Rectal smooth muscle tissue (tissue), 1 donor: ENCODE measurements around the gene EPB41L2.

Experiments used
- H3K27ac ChIP-seq: one replicate; pipeline ENCODE4 v1.7.0; 2013; ENCODE audit warnings: low read depth, low read length, inconsistent platforms
- H3K27me3 ChIP-seq: one replicate; pipeline ENCODE4 v1.7.0; 2013; ENCODE audit warnings: low read length; ENCODE audit not compliant: control insufficient read depth, insufficient read depth
- H3K36me3 ChIP-seq: one replicate; pipeline ENCODE4 v1.7.0; 2013; ENCODE audit warnings: low read length; ENCODE audit not compliant: control insufficient read depth, insufficient read depth
- H3K4me1 ChIP-seq: one replicate; pipeline ENCODE4 v1.7.0; 2013; ENCODE audit warnings: low read length; ENCODE audit not compliant: control insufficient read depth, insufficient read depth
- H3K4me3 ChIP-seq: one replicate; pipeline ENCODE4 v1.7.0; 2013; ENCODE audit warnings: low read length
- H3K9ac ChIP-seq: one replicate; pipeline ENCODE4 v1.7.0; 2013; ENCODE audit warnings: low read length

The EPB41L2 gene

DNA sequence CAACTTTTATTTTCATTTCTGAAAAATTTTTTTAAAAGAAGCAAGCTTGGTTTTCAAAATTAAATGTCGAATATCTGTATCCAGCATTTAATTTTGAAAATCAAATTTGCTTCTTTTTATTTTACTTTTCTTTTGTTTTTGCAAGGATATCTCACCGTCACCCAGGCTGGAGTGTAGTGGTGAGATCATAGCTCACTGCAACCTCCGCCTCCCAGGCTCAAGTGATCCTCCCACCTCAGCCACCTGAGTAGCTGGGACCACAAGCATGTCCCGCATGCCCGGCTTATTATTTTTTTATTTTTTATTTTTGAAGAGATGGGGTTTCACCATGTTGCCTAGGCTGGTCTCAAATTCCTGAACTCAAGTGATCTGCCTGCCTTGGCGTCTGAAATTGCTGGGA lies 17.0 kb upstream of the EPB41L2 start:
- H3K36me3 ChIP-seq = no peaks in the 10 kb centered on the region
- H3K27ac ChIP-seq = no peak overlapping the region
- H3K4me1 ChIP-seq = no peaks in the 10 kb centered on the region
- H3K9ac ChIP-seq = no peak overlapping the region
- H3K4me3 ChIP-seq = no peak overlapping the region
- H3K27me3 ChIP-seq = no peaks in the 10 kb centered on the region

GRCh38 chr6:131073577-131073976 lies 10.5 kb upstream of the EPB41L2 start:
- Histone ChIP-seq H3K4me3 (no peak overlapping the region), H3K27me3 (no peaks in the 10 kb centered on the region), H3K36me3 (no peaks in the 10 kb centered on the region), H3K27ac (no peak overlapping the region), H3K4me1 (no peaks in the 10 kb centered on the region), H3K9ac (no peak overlapping the region)

- H3K27me3 ChIP-seq = no peaks in the 10 kb centered on the region
- no peak overlapping the region for H3K9ac ChIP-seq
- no peak overlapping the region for H3K27ac ChIP-seq
- no peaks in the 10 kb centered on the region for H3K36me3 ChIP-seq
- no peak overlapping the region for H3K4me3 ChIP-seq
- H3K4me1 ChIP-seq = no peaks in the 10 kb centered on the region
Measured at GRCh38 chr6:131070061-131070460, 7.0 kb upstream of the EPB41L2 start.

DNA sequence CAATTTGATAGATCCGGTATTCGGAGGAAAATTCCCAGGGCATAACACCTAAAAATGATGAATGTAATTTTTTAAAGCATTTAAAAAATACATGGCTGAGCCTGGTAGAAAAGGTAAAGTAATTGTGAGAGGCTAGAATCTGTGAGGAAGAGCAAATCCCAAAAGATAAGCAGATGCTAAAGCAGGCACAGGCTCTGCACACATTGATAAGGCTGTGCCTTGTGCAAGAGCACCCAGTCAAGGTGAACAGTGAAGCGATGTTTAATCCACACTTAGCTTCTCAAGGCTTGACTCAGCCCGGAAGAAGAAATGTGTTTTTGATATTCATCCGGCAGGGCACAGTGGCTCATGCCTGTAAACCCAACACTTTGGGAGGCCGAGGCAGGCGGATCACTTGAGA lies 5.1 kb upstream of the EPB41L2 start:
- Histone ChIP-seq H3K4me3 (no peak overlapping the region), H3K9ac (no peak overlapping the region), H3K27me3 (no peaks in the 10 kb centered on the region), H3K27ac (no peak overlapping the region), H3K36me3 (no peaks in the 10 kb centered on the region), H3K4me1 (peaks cover 3% of the 10 kb centered on the region)

- no peak overlapping the region for H3K9ac ChIP-seq
- peaks cover 3% of the 10 kb centered on the region for H3K4me1 ChIP-seq
- H3K36me3 ChIP-seq = no peaks in the 10 kb centered on the region
- H3K4me3 ChIP-seq = no peak overlapping the region
- H3K27ac ChIP-seq = no peak overlapping the region
- no peaks in the 10 kb centered on the region for H3K27me3 ChIP-seq
Measured at GRCh38 chr6:131067521-131067920, 4.5 kb upstream of the EPB41L2 start.

DNA sequence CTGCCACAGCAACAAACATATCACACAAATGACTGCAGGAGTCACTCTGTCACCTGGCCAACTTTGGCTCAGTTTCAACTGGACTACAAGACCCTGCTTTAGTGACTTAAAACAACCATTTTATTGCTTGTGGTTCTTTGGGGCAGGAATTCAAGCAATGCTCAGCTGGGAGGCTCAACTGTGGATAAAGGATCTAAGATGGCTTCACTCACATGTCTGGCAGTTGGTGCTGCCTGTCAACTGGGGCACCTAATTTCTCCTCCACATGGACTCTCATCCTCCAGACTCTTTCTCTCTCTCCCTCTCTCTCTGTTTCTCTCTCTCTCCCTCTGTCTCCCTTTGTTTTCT lies 2.8 kb upstream of the EPB41L2 start:
- no peaks in the 10 kb centered on the region for H3K36me3 ChIP-seq
- H3K27me3 ChIP-seq = no peaks in the 10 kb centered on the region
- H3K4me1 ChIP-seq = peaks cover 3% of the 10 kb centered on the region
- H3K4me3 ChIP-seq = no peak overlapping the region
- no peak overlapping the region for H3K9ac ChIP-seq
- H3K27ac ChIP-seq = no peak overlapping the region

DNA sequence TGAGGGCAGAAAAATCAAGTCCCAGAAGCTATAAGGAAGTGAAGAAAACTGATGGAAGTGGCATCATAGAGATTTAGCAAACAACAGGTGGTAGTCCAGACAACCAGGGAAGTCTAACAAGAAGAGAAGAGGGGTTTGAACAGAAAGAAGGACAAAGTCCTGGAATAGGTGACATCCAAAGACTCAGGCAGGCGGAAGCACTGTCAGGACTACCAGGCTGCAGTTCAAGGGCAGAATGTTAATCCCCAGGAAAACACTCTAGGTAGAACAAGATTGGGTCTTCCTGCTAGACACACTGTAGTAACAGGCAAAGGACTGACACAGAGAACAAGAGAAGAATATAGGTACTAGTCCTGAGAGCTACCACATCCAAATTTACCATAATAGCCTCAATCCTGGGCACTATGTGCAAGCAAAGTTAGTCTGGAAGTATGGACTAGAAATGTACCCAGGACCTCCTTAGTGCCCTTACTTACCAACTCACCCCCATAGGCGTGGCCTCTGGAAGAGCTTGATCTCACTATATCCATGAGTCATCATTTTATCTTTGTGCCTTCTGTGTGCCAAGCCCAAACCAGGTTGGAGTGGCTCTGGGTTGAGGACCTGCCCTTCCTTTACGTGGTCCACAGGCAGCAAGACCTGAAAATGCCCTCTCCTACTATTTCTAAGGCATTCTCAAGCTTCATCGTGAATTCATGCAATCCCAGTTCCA lies 2.2 kb upstream of the EPB41L2 start:
- Histone ChIP-seq H3K4me3 (no peak overlapping the region), H3K27ac (no peak overlapping the region), H3K4me1 (peaks cover 3% of the 10 kb centered on the region), H3K27me3 (no peaks in the 10 kb centered on the region), H3K36me3 (no peaks in the 10 kb centered on the region), H3K9ac (no peak overlapping the region)

- Histone ChIP-seq H3K9ac (peak overlapping the region; percentile 1), H3K27me3 (no peaks in the 10 kb centered on the region), H3K36me3 (no peaks in the 10 kb centered on the region), H3K4me1 (peaks cover 3% of the 10 kb centered on the region), H3K4me3 (peak overlapping the region; percentile 81), H3K27ac (peak overlapping the region; percentile 89)
Measured at GRCh38 chr6:131063764-131064272, 773 bp upstream of the EPB41L2 start.

- no peaks in the 10 kb centered on the region for H3K36me3 ChIP-seq
- H3K9ac ChIP-seq = peak overlapping the region; percentile 25
- H3K4me3 ChIP-seq = peak overlapping the region; percentile 81
- peak overlapping the region; percentile 89 for H3K27ac ChIP-seq
- no peaks in the 10 kb centered on the region for H3K27me3 ChIP-seq
- H3K4me1 ChIP-seq = peaks cover 3% of the 10 kb centered on the region
Measured at GRCh38 chr6:131062241-131063027, 611 bp downstream of the EPB41L2 start.

DNA sequence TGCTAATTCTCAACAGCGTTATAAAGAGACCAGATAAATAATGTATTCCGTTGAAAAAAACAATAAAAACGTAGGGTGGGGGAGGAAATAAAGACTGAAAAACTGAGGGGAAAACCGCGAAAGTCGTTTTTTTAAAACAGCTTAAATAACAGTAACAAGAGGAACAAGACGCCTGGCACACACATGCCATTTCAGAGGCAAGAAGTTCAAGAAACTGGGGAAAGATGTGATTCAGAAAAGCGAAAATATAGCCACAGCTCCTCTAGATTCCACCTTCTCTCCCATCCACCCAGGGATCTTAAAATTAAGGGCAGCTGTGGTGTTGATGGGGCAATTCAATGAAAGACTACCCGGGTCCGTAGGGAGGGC lies 1.3 kb downstream of the EPB41L2 start:
- Histone ChIP-seq H3K36me3 (no peaks in the 10 kb centered on the region), H3K27ac (no peak overlapping the region), H3K9ac (no peak overlapping the region)

DNA sequence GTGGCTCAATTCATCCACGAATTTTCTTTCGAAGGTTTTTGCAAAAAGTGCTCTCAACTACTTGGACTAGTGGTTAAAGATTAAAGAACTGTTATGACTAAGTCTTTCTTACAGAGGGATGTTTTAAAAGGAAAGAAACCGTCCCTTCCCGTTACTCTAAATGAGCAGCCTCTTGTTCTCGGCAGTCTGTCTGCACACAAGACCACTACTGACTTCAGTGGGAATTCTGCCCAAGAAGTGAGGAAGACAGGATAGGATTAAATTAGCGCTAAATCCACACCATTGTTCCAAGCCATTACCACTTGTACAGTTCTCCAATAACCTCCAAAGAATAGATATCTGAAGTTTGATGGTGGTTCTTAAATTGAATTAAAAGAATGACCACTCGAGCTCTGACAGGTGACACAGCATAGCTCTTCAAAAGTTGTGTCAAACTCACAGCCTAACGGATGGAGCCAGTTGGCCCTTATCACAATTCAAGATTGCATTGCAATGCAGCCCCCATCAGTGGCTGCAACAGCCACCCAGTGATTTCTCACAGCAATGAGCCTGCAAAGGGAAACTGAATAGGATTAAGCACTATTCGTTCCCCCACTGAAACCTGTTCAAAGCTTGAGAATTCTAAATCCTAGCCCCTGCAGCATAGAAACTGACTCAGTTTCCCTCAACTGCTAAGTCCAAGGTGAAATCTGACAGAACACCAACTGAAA lies 1.8 kb downstream of the EPB41L2 start:
- Histone ChIP-seq H3K4me3 (peak overlapping the region; percentile 81), H3K36me3 (no peaks in the 10 kb centered on the region), H3K27ac (no peak overlapping the region), H3K9ac (no peak overlapping the region), H3K27me3 (no peaks in the 10 kb centered on the region), H3K4me1 (peaks cover 3% of the 10 kb centered on the region)

More for the DNA sequence above, 1.3 kb downstream of the EPB41L2 start:
- Histone ChIP-seq H3K27me3 (no peaks in the 10 kb centered on the region), H3K4me3 (peak overlapping the region; percentile 81), H3K4me1 (peaks cover 3% of the 10 kb centered on the region)

DNA sequence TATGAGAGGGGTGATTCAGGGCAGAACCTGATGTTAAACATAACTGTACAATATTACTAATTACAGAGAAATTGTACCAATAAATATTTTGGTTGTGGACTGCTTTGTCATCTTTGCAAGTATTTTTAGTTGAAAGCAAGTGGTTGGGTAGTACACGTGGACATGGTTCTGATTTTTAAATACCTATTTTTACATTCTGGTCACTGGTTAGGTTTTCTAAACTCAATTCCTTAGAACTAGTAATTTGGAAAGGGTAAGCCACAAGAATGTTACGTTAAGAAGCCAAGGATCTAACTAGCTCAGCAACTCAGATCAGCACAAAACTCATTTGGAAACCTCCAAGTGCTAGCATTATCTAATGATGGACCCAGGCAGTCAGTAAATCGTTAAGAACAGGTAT lies 2.7 kb downstream of the EPB41L2 start:
- peaks cover 3% of the 10 kb centered on the region for H3K4me1 ChIP-seq
- H3K36me3 ChIP-seq = no peaks in the 10 kb centered on the region
- H3K9ac ChIP-seq = no peak overlapping the region
- H3K4me3 ChIP-seq = peak overlapping the region; percentile 27
- H3K27me3 ChIP-seq = no peaks in the 10 kb centered on the region
- no peak overlapping the region for H3K27ac ChIP-seq
